HepG2 (cell line): ENCODE results near the gene KIAA0232. TPM values are rescaled to one million over a fixed set of nuclear protein-coding genes. Genes with fewer than 3 reads are reported as not detected.

ENCODE experiments used
- BHLHE40 ChIP-seq: IDR thresholded peaks from 2 replicates; pipeline ENCODE4 v1.6.1; 2011; ENCODE audit warnings: low read length, improper control_type of control experiment
- CENPX ChIP-seq: sonication (generic); formaldehyde crosslinking; IDR thresholded peaks from 2 replicates; pipeline ENCODE4 v1.9.0; 2021; ENCODE audit warnings: mild to moderate bottlenecking, missing genetic modification reagents, moderate library complexity
- ETS1 ChIP-seq: sonication (generic); formaldehyde crosslinking; IDR thresholded peaks from 2 replicates; pipeline ENCODE4 v1.4.0; 2020; ENCODE audit warnings: missing genetic modification reagents
- HOXA3 ChIP-seq: sonication (generic); formaldehyde crosslinking; IDR thresholded peaks from 2 replicates; pipeline ENCODE4 v1.5.0; 2020; ENCODE audit warnings: missing genetic modification reagents
- KAT2B ChIP-seq: fragments of 150-350 bp; IDR thresholded peaks from 2 replicates; pipeline ENCODE4 v1.6.1; 2014; ENCODE audit warnings: low read depth, low read length, borderline replicate concordance
- KDM6A ChIP-seq: IDR thresholded peaks from 2 replicates; pipeline ENCODE4 v1.6.1; 2016; ENCODE audit warnings: low read depth
- MYPOP ChIP-seq: sonication (generic); formaldehyde crosslinking; IDR thresholded peaks from 2 replicates; pipeline ENCODE4 v1.8.1; 2023; ENCODE audit warnings: mild to moderate bottlenecking, moderate library complexity, missing genetic modification reagents
- PLRG1 ChIP-seq: fragments of 450-650 bp; conservative IDR thresholded peaks from 2 replicates; pipeline ENCODE4 v1.6.1; 2016
- SOX5 ChIP-seq: IDR thresholded peaks from 2 replicates; pipeline ENCODE4 v1.6.1; 2016; ENCODE audit warnings: borderline replicate concordance
- TBX3 ChIP-seq: fragments of 450-650 bp; IDR thresholded peaks from 2 replicates; pipeline ENCODE4 v1.6.1; 2017; ENCODE audit warnings: antibody characterized with exemption, mild to moderate bottlenecking, inconsistent platforms, borderline replicate concordance
- TFDP1 ChIP-seq: IDR thresholded peaks from 2 replicates; pipeline ENCODE4 v1.6.1; 2016; ENCODE audit warnings: missing compliant biosample characterization, missing genetic modification reagents, borderline replicate concordance
- ZBTB7A ChIP-seq: sonication (generic); formaldehyde crosslinking; IDR thresholded peaks from 2 replicates; pipeline ENCODE4 v1.8.0; 2022; ENCODE audit warnings: mild to moderate bottlenecking, missing genetic modification reagents
- ZMAT5 ChIP-seq: sonication (generic); formaldehyde crosslinking; IDR thresholded peaks from 2 replicates; pipeline ENCODE4 v1.5.0; 2020; ENCODE audit warnings: mild to moderate bottlenecking, low read depth, missing genetic modification reagents, borderline replicate concordance
- ZNF180 ChIP-seq: sonication (generic); formaldehyde crosslinking; IDR thresholded peaks from 2 replicates; pipeline ENCODE4 v1.4.0; 2020; ENCODE audit warnings: low read depth, missing genetic modification reagents, borderline replicate concordance
- ZNF24 ChIP-seq: fragments of 450-650 bp; IDR thresholded peaks from 2 replicates; pipeline ENCODE4 v1.6.1; 2017; ENCODE audit warnings: antibody characterized with exemption, mild to moderate bottlenecking
- ZNF280D ChIP-seq: sonication (generic); formaldehyde crosslinking; IDR thresholded peaks from 2 replicates; pipeline ENCODE4 v1.5.1; 2020; ENCODE audit warnings: mild to moderate bottlenecking, missing genetic modification reagents
- ZNF350 ChIP-seq: sonication (generic); formaldehyde crosslinking; IDR thresholded peaks from 2 replicates; pipeline ENCODE4 v1.4.0; 2020; ENCODE audit warnings: mild to moderate bottlenecking, low read depth, missing genetic modification reagents, borderline replicate concordance
- ZNF451 ChIP-seq: sonication (generic); formaldehyde crosslinking; IDR thresholded peaks from 2 replicates; pipeline ENCODE4 v1.5.0; 2020; ENCODE audit warnings: mild to moderate bottlenecking, missing genetic modification reagents
- ZNF670 ChIP-seq: sonication (generic); formaldehyde crosslinking; IDR thresholded peaks from 2 replicates; pipeline ENCODE4 v1.8.0; 2022; ENCODE audit warnings: mild to moderate bottlenecking, missing genetic modification reagents, borderline replicate concordance
- ZNF7 ChIP-seq: IDR thresholded peaks from 2 replicates; pipeline ENCODE4 v1.6.1; 2016; ENCODE audit warnings: missing biosample characterization, missing genetic modification reagents
- ZNF770 ChIP-seq: sonication (generic); formaldehyde crosslinking; IDR thresholded peaks from 2 replicates; pipeline ENCODE4 v1.5.0; 2020; ENCODE audit warnings: mild to moderate bottlenecking, missing genetic modification reagents
- polyA plus RNA-seq, 8 experiments: library from polyadenylated mRNA; depleted of rRNA in 3 of 8; stranded (reverse) in 7 of 8; unstranded in 1 of 8; fragments of >200 nt; fragmentation: Illumina TruSeq in 4 of 8; extraction: Trizol in 4 of 8; gene quantifications; 2 replicates each; pipeline versions ENCODE4 v1.2.1 to v1.2.3, GENCODE V29; 2011 to 2016; ENCODE audit warnings: low read depth in 4 of 8, missing spikeins in 1 of 8, mixed read lengths in 1 of 8; ENCODE audit not compliant: insufficient read depth in 1 of 8
- total RNA-seq, 5 experiments: library from RNA; depleted of rRNA; stranded (reverse); fragments of >200 nt; fragmentation: Illumina TruSeq; extraction: Trizol; gene quantifications; 2 replicates each; pipeline ENCODE4 v1.2.3, GENCODE V29; 2016; ENCODE audit warnings: low read depth in 1 of 5

The KIAA0232 gene
- total and polyA plus RNA-seq, 2 of the 13 experiments (the other 11 are each of a cell fraction or from before 2014, with no cell fraction given), result 7.8 to 17.1 TPM

GRCh38 chr4:6917461-6918271 lies 135.1 kb downstream of the KIAA0232 start (continued):
- TF ChIP-seq ZNF670, result peak; percentile 61; the same call in 1 of the 2 replicates
- TF ChIP-seq TBX3, result peak; percentile 98
- no peak for TF ChIP-seq KDM6A
- no peak for TF ChIP-seq ZNF770
- peak; percentile 91 for TF ChIP-seq BHLHE40
- TF ChIP-seq ZNF280D (CRISPR knock-in tag), result peak; percentile 58; the same call in 1 of the 2 replicates
- peak; percentile 92 for TF ChIP-seq HOXA3
- no peak for TF ChIP-seq ZNF7 (CRISPR knock-in tag)
- TF ChIP-seq ZNF350, result peak; percentile 67
- TF ChIP-seq ZNF24, result no peak
- TF ChIP-seq KAT2B, result no peak
- no peak for TF ChIP-seq PLRG1
- peak; percentile 32; the same call in 1 of the 2 replicates for TF ChIP-seq ZBTB7A
- peak; percentile 99 for TF ChIP-seq SOX5 (CRISPR knock-in tag)
- peak; percentile 78; the same call in 1 of the 2 replicates for TF ChIP-seq TFDP1 (CRISPR knock-in tag)
- TF ChIP-seq ZNF451, result no peak
- TF ChIP-seq ETS1 (CRISPR knock-in tag), result no peak
- no peak for TF ChIP-seq CENPX (CRISPR knock-in tag)
- no peak for TF ChIP-seq ZNF180
- no peak for TF ChIP-seq ZMAT5 (CRISPR knock-in tag)
- peak; percentile 79 for TF ChIP-seq MYPOP (CRISPR knock-in tag)
